Measurements from ENCODE around the gene CYP24A1.

- TF ChIP-seq TAF1 (IDR thresholded peaks at IDR 0.05; ENCODE audit: low read depth): no peak
- no peak for TF ChIP-seq CTCF (IDR thresholded peaks at IDR 0.05; ENCODE audit: poor library complexity, severe bottlenecking)
- no peak for TF ChIP-seq EZH2 (IDR thresholded peaks at IDR 0.05; ENCODE audit: borderline replicate concordance, insufficient read depth, low read length, poor library complexity, severe bottlenecking)
- TF ChIP-seq RAD21 (conservative IDR thresholded peaks at IDR 0.05): no peak
- TF ChIP-seq REST (IDR thresholded peaks at IDR 0.05; ENCODE audit: borderline replicate concordance): no peak
Observed at GRCh38 chr20:54107600-54108325, 66.0 kb downstream of the CYP24A1 start.
